ENCODE results near the gene PWWP2B.

DNA sequence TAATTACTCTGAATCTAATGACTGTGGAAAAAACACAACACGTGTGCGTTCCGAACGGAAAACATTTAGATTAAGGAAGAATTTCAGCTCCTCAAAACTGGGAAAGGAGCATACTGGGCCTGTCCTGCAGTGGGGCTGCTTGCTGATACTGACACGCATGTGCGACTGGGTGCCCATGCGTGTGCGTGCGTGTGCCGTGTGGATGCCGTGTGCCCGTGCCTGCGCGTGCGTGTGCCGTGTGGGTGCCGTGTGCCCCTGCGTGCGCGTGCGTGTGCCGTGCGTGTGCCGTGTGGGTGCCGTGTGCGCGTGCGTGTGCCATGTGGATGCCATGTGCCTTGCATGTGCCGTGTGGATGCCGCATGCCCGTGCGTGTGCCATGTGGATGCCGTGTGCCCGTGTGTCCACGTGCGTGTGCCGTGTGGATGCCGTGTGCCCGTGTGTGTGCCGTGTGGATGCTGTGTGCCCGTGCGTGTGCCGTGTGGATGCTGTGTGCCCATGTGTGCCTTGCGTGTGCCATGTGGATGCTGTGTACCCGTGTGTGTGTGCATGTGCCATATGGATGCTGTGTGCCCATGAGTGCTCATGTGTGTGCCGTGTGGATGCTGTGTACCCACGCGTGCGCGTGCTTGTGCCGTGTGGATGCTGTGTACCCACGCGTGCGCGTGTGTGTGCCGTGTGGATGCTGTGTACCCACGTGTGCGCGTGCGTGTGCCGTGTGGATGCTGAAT lies 28.2 kb downstream of the PWWP2B start:
- no peak for TF ChIP-seq EZH2 (IDR thresholded peaks at IDR 0.05; ENCODE audit: insufficient read depth, poor library complexity, severe bottlenecking)
- TF ChIP-seq EZH2phosphoT487 (IDR thresholded peaks at IDR 0.05; ENCODE audit: insufficient read depth, low read depth), result no peak
